Amygdala (tissue), 56 donors: Measurements from ENCODE around the gene LMX1B.
A peak's percentile ranks its signal among the peaks of the same experiment; 100 is the strongest.

Experiments
- DNase-seq, 56 donors: peaks; one replicate each; lab custom pipeline; 2025; lab: John Stamatoyannopoulos, UW

The LMX1B gene

DNA sequence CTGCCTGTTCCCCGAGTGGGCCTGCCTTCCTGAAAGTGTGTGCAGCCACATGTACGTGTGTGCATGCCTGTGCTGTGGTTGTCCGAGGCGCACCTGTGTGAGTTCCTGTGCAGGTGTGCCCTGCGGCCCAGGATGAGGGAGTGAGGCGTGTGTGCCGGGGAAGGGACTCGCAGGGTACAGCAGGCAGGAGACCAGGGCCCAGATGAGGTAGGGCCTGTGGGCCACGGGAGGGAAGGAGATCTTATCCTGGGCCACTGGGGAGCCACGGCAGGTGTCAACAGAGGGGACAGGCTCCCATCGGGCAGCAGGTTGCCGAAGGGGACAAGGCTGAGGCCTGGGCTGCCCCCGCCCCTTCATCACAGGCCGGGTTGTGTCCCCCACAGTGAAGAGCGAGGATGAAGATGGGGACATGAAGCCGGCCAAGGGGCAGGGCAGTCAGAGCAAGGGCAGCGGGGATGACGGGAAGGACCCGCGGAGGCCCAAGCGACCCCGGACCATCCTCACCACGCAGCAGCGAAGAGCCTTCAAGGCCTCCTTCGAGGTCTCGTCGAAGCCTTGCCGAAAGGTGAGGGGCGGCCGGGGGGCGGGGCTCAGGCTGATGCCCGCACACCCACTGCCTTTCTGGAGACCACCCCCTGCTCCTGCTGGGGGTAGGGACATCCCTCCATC lies 79.2 kb downstream of the LMX1B start:
- no peak for DNase-seq

DNA sequence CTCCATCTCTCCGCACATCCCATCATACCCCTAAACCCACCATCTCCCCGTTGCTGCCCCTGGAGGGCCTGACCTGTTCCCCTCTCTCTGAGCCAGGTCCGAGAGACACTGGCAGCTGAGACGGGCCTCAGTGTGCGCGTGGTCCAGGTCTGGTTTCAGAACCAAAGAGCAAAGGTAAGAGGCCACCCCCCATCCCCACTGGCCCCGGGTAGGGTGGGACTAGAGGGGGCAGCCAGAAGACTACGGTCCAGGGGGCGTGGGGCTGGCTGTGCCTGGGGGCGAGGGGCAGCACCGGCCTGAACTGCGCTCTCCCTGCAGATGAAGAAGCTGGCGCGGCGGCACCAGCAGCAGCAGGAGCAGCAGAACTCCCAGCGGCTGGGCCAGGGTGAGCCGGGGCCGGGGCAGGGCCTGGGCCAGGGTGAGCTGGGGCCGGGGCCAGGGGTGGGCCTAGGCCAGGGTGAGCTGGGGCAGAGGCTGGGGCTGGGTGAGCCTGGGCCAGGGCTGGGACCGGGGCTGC lies 79.8 kb downstream of the LMX1B start:
- no peak for DNase-seq

DNA sequence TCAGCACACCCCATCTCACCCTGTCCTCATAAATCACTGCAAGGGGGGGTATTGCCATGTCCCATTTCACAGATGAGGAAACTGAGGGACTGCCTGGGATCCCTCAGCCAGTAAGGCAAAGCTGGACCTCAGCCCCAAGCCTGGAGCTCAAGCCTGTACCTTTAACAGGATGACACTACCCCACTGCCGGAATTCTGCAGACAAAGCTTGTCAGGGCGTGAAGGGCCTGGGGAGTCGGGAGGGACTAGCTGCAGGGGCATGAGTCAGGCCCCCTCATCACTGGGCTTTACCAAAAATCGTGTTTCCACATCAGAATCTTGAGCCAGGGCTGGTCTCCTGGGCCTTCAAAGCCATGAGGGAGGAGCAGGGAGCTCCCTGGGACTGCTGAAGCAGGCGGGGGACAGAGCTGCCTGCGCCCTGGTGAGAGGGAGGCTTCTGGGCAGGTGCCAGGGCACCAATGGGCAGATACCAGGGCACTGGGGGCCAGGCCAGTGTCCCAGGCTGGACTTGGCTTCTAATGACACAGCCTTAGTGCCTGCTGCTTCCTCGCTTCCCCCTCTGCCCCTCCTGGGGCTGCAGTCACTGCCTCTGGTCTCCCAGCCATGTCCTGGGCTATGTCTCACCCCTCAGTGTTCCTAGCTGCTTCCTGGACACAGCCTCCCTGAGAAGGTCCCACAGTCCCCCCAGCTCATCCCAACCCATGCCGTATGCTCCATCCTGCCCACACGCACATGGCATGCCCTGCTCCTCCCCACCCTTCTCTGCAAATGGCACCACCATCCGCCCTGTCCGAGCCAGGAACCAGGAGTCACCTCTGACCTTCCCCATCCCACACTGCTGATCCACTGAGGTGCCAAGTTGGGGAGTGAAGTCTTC lies 80.7 kb downstream of the LMX1B start:
- no peak for DNase-seq

DNA sequence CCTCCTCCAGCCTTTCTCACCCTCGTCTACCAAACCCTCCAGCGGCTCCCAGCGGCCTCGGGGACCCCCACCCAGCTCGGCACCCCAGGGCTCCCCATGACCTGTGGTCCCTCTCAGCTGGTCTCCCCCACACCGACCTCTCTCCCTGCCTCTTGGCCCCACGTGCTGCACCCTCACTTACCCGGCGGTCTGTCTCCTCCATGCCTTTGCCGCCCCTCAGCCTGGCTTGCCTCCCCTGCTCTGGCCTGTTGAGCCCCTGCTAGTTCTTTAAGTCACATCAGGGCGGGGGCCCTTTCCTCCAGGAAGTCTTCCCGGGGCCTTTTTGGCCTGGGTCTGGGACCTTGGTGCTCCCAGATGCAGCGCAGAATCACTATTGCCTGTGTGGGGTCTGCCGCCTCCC lies 81.5 kb downstream of the LMX1B start:
- DNase-seq: no peak

DNA sequence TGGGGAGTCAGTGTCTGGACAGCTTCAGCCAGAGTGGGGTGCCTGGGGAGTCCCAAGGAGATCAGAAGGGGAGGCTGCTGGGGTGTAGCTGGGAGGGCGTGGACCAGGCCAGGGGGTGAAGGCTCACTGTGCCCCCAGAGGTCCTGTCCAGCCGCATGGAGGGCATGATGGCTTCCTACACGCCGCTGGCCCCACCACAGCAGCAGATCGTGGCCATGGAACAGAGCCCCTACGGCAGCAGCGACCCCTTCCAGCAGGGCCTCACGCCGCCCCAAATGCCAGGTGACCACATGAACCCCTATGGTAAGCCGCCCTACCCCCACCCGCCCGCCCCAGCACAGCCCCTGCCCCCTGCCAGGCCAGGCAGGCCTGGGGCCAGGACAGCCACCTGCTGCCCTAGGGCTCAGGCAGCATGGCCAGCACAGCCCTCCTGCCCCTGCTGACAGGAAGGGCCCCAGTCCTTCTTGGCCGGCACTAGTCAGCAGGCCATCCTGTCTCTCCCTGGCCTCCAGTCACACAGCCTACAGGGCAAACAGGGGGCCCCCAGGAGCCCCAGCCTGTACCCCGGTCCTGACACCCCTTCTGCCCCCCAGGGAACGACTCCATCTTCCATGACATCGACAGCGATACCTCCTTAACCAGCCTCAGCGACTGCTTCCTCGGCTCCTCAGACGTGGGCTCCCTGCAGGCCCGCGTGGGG lies 82.1 kb downstream of the LMX1B start:
- DNase-seq: no peak

DNA sequence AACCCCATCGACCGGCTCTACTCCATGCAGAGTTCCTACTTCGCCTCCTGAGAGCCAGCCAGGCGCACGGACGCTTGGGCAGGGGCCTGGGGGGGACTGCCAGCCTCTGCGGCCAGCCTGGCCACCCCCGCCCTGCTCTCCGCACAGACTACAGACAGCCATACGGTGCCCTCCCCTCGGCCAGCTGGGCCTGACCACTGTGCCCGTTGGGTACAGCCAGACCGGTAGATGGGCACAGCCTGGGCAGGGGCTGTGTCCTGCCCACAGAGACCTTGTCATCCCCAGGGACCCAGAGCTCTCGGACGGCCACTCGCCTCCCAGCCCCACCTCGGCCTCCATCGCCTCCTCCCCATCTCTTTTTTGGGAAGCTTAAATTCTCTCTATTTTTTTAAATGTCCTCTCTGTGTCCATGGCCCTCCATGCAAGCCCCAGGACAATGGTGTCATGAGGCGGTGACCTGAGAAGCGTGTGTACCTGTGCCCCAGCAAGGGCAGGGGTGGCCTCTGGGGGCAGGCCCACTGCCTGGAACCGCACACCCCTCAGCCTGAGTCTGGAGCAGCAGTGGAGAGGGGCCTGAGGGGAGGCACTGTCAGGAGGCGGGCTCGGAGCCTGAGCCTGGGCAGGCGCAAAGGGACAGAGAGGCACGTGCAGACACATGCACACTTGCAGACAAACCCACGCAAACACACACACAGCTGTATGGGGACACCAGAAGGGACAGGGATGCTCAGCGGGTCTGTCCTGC lies 82.8 kb downstream of the LMX1B start:
- no peak for DNase-seq

- DNase-seq: no peak
Observed at GRCh38 chr9:126697330-126697729, 83.6 kb downstream of the LMX1B start.

GRCh38 chr9:126698251-126698650 lies 84.5 kb downstream of the LMX1B start:
- DNase-seq: no peak

DNA sequence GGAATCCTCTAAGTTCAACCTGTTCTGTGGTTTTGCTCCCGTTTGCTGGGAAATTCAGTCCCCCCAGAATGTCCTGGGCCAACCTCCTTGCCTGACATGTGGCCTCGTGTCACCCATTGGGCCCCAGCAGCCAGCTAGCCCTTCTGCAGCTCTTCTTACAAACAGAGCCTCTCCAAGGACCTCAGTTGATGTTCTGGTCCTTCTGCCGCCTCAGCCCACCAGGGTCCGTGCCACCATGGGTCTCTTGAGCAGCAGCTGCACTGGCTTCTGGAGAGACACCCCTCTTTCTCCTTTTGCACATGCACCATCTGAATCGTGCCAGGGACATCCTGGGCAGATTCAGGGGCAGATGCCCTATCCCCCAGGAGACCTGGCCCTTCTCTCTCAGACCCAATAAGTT lies 85.0 kb downstream of the LMX1B start:
- no peak for DNase-seq

DNA sequence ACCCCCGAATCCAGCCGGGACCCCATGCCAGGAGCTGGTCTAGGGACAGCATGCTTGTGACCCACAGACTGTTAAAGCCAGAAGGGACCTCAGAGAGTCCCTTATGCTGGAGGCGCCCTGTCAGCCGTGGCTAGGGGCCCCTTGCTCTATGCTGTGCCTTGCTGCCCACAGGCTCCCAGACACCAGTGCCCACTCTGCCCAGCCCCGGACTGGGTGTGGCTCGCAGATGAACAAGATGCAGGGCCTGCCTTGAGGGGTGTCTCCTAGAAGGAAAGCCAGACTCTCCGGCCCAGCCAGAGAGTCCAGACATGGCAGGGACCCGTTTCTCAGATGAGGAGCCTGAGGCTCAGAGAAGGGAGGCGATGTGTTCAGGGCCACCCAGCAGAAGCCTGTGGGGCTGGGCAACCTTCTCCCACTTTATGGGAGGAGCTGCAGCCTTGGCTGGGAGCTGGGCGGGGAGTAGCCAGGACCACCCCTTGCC lies 85.7 kb downstream of the LMX1B start:
- no peak for DNase-seq

DNA sequence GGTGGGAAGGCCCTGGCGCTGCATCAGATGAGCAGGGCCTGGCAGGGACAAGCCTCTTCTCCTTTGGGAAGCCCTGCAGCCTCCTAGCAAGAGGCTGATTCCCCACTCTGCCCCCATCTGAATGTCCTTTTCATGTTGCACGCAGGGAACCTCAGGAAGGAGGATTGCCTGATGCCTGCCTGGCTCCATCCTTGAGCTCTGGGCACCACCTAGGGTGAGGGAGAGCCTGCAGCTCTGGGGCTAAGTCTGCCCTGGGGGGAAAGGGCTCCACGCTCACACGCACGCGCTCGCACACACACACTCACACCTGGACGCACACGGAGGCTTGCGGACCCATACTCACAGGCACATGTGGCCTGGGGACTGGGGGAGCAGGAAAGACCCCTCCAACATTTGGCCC lies 86.6 kb downstream of the LMX1B start:
- no peak for DNase-seq

GRCh38 chr9:126700903-126701812 lies 87.4 kb downstream of the LMX1B start:
- DNase-seq: no peak

GRCh38 chr9:126701813-126702140 lies 88.0 kb downstream of the LMX1B start:
- no peak for DNase-seq

DNA sequence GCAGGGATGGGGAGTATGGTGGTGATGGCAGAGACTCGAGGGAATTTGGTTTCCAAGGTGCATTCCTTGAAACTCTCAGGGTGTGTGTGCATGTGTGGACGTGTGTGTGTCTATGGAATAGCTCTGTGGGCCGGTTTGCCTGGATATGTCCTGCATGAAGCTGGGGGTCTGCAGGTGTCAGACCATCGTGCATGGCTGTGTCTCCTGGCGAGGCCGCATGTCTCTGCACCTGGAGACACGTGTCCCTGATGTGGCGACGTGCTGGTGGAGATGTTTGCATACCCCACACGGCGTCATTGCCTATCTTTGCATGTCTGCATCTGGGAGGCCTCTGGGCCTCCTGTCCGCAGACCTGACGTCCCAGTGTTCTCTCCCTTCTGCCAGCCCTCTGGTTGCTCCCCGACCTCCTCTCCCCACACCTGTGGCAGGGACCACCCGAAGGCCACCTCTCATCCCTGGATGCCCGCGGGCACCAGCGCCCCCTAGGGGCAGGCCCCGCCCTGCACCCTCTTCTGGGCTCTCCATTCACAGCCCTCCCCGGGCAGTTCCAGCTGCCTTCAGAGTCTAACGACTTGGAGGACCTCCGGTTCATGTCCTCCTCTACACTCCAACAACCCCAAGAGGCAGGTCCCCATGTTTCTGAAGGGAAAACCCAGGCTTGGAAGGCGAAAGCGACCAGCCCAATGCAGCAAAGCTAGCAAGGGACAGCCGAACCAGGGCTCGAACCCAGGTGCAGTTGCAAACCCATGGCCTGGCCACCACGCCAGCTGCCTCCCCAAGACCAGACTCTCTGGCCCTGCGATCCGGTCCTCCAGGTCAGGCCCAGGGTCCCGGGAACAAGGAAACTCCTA lies 88.6 kb downstream of the LMX1B start:
- DNase-seq: peak in 1 of 56 donors; percentile 26

- no peak for DNase-seq
Observed at GRCh38 chr9:126703002-126703865, 89.5 kb downstream of the LMX1B start.

DNA sequence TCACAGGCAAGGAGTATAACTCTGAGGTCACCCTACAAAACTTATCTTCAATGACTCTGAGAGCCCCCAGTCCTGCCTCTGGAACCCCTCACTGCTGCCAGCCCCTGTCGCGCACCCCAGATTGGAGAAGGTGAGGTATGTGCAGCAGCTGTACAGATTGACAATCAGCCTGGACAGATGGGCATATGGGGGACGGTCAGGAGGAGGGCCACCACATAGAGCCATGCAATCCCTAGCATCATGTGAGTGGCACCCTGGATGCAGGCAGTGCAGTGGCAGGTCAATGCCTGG lies 90.1 kb downstream of the LMX1B start:
- DNase-seq: no peak

GRCh38 chr9:126704157-126704891 lies 90.6 kb downstream of the LMX1B start:
- peak in 24 of 56 donors; percentile 10 to 75 (median 36) for DNase-seq
